GM18502 (cell line): ENCODE results near the gene RAMP3.

Experiments used
- ATAC-seq: cut with Tn5 transposase; IDR thresholded peaks from one replicate; pipeline ENCODE4 v1.9.1; 2021; ENCODE audit warnings: mild to moderate bottlenecking; ENCODE audit not compliant: unreplicated experiment, poor library complexity

Gene RAMP3

GRCh38 chr7:45216622-45217165 lies 59.1 kb downstream of the RAMP3 start:
- ATAC-seq = no peak

GRCh38 chr7:45217358-45217757 lies 59.8 kb downstream of the RAMP3 start:
- ATAC-seq = no peak

- no peak for ATAC-seq
Measured at GRCh38 chr7:45219130-45219529, 61.5 kb downstream of the RAMP3 start.

- no peak for ATAC-seq
Measured at GRCh38 chr7:45219801-45220435, 62.3 kb downstream of the RAMP3 start.

GRCh38 chr7:45220846-45221618 lies 63.4 kb downstream of the RAMP3 start:
- ATAC-seq = no peak

- no peak for ATAC-seq
Measured at GRCh38 chr7:45221896-45222604, 64.5 kb downstream of the RAMP3 start.

- ATAC-seq = no peak
Measured at GRCh38 chr7:45223078-45223477, 65.5 kb downstream of the RAMP3 start.

GRCh38 chr7:45223728-45224630 lies 66.4 kb downstream of the RAMP3 start:
- no peak for ATAC-seq

GRCh38 chr7:45224832-45225231 lies 67.2 kb downstream of the RAMP3 start:
- no peak for ATAC-seq

- ATAC-seq = no peak
Measured at GRCh38 chr7:45225311-45225947, 67.8 kb downstream of the RAMP3 start.

GRCh38 chr7:45225948-45226335 lies 68.4 kb downstream of the RAMP3 start:
- no peak for ATAC-seq

- no peak for ATAC-seq
Measured at GRCh38 chr7:45229156-45229920, 71.7 kb downstream of the RAMP3 start.

GRCh38 chr7:45230083-45230482 lies 72.5 kb downstream of the RAMP3 start:
- no peak for ATAC-seq

- ATAC-seq = no peak
Measured at GRCh38 chr7:45230611-45231165, 73.1 kb downstream of the RAMP3 start.

- no peak for ATAC-seq
Measured at GRCh38 chr7:45233249-45233775, 75.7 kb downstream of the RAMP3 start.
